Measurements from ENCODE around the gene DYRK4. TPM values are rescaled to one million over a fixed set of nuclear protein-coding genes. Genes with fewer than 3 reads are reported as not detected.
A peak's percentile ranks its signal among the peaks of the same experiment; 100 is the strongest.

Gene DYRK4
- total and polyA plus RNA-seq, 2 of the 8 experiments (the other 6 are each of a cell fraction or from before 2014, with no cell fraction given), result 10.5 to 11.4 TPM

DNA sequence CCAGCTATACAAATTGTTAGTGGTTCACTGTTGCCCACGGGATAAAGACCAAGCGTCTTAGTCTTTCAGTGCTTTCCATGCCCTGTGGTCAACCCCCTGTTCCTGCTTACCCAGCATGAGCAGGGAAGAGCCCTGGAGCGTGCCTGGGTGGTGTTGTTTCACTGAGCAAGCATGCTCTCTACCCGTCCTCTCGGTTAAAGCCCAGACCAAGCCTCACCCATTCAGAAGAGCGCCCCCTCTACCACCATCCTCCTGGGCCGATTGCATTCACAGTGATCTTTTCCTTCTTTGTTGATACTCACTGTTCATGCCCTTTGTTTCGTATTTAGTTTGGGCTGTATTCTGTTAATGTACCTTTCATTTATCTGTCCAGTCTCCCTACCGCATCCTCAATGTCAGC, 25.1 kb downstream of the DYRK4 start:
- Histone ChIP-seq H3K14ac (ENCODE audit: insufficient read length) (no peak overlapping the region), H2BK12ac (ENCODE audit: low read depth, low read length) (peak overlapping the region; percentile 18; the same call in 1 of the 2 replicates), H3K4me2 (ENCODE audit: insufficient read depth in 1 of 2, low read depth in 2 of 2, low read length in 2 of 2) (no peak overlapping the region; a peak in 1 of 4 replicates), H3K27me3 (replicated peaks in 1 of 4; ENCODE audit: control insufficient read depth in 3 of 4, extremely low read depth in 1 of 4, insufficient read depth in 3 of 4, low read length in 3 of 4) (no peaks in the 10 kb centered on the region; a peak in 1 of 7 replicates), H2BK120ac (replicated peaks; ENCODE audit: low read depth, low read length) (no peak overlapping the region), H3K79me1 (ENCODE audit: low read depth, low read length) (no peaks in the 10 kb centered on the region), H2BK20ac (ENCODE audit: low read length) (no peak overlapping the region), H3K27ac (ENCODE audit: low read depth, low read length) (no peak overlapping the region), H3K79me2 (ENCODE audit: control insufficient read depth in 1 of 2, insufficient read depth in 2 of 2, low read length in 2 of 2) (no peaks in the 10 kb centered on the region), H2BK5ac (ENCODE audit: low read depth, low read length) (no peak overlapping the region), H3K4me3 (ENCODE audit: extremely low read depth in 1 of 4, insufficient read depth in 2 of 4, low read depth in 3 of 4, low read length in 4 of 4) (no peak overlapping the region), H3K23ac (ENCODE audit: insufficient read length) (no peak overlapping the region), H4K91ac (replicated peaks; ENCODE audit: insufficient read length, low read length) (no peak overlapping the region), H2BK15ac (ENCODE audit: low read length) (no peak overlapping the region), H4K20me1 (replicated peaks in 1 of 2; ENCODE audit: control insufficient read depth in 1 of 2, insufficient read depth in 2 of 2, low read length in 2 of 2) (no peaks in the 10 kb centered on the region), H2AK5ac (ENCODE audit: low read depth, low read length) (no peak overlapping the region), H3K36me3 (ENCODE audit: control insufficient read depth in 2 of 4, insufficient read depth in 4 of 4, low read length in 3 of 4) (no peaks in the 10 kb centered on the region), H3K9ac (replicated peaks in 1 of 4; ENCODE audit: extremely low read depth in 1 of 4, low read depth in 3 of 4, low read length in 3 of 4) (0 out of 7 replicates have a peak overlapping the region, but pooled peaks of 1 of the 4 experiments have one; percentile 7), H4K5ac (ENCODE audit: insufficient read length, low read depth, low read length) (no peak overlapping the region), H3K18ac (ENCODE audit: extremely low read depth, low read length) (no peak overlapping the region), H3K9me3 (ENCODE audit: insufficient read depth in 2 of 2, low read depth in 1 of 2, low read length in 1 of 2) (no peaks in the 10 kb centered on the region), H3K23me2 (ENCODE audit: low read depth, low read length) (no peaks in the 10 kb centered on the region), H3K4ac (replicated peaks; ENCODE audit: insufficient read length, low read depth, low read length) (no peak overlapping the region), H3K56ac (replicated peaks; ENCODE audit: insufficient read length, low read depth, low read length) (no peak overlapping the region), H3K4me1 (replicated peaks in 1 of 4; ENCODE audit: control insufficient read depth in 3 of 4, insufficient read depth in 4 of 4, low read length in 3 of 4) (peaks cover 0 to 4% (median 1%) of the 10 kb centered on the region in 4 experiments; a peak in 3 of 7 replicates), H4K8ac (ENCODE audit: extremely low read depth, insufficient read depth, low read length) (no peak overlapping the region), H2AFZ (ENCODE audit: low read length) (peak overlapping the region; percentile 20)
- FAIRE-seq (peak; percentile 86), DNase-seq (ENCODE audit: low read depth in 1 of 2, low spot score in 2 of 2) (peak in 1 of 2 experiments; percentile 68)
- 44% methylated on average over 9 of the region's 9 CpGs; no CpG with 5 or more reads in 1 of the 2 experiments for WGBS, 2 experiments (ENCODE audit: extremely low coverage in 1 of 2, insufficient coverage in 1 of 2, insufficient read length in 1 of 2, insufficient replicate concordance in 2 of 2, low coverage in 1 of 2, low lambda C conversion rate in 2 of 2, missing lambda C conversion rate in 1 of 2)
- ChIA-PET CTCF (ENCODE audit: partially characterized antibody) (interaction anchor here (0.6 to 3.9 kb wide), 13 partner anchors 8 to 321 kb away, joined by 3 to 13 read pairs (median 3); no protein-coding TSS in a partner anchor), POLR2A (ENCODE audit: partially characterized antibody) (no interaction called here)
- TF ChIP-seq RAD21 (IDR thresholded peaks at IDR 0.05 in 1 of 2, conservative IDR thresholded peaks at IDR 0.05 in 1 of 2; ENCODE audit: low read depth in 2 of 2, low read length in 2 of 2) (peak; percentile 8 to 34; a peak in 2 of 4 replicates), GTF2F1 (IDR thresholded peaks at IDR 0.05; ENCODE audit: borderline replicate concordance, low read depth, low read length) (no peak), TBP (IDR thresholded peaks at IDR 0.05; ENCODE audit: low read depth, low read length) (0 out of 2 replicates have a peak, but pooled peaks have one; percentile 24), BRCA1 (IDR thresholded peaks at IDR 0.05; ENCODE audit: low read depth, low read length) (no peak), TCF12 (IDR thresholded peaks at IDR 0.05; ENCODE audit: low read depth, low read length) (no peak), ASH2L (IDR thresholded peaks at IDR 0.05; ENCODE audit: low read length) (no peak), YY1 (IDR thresholded peaks at IDR 0.05; ENCODE audit: low read depth, low read length) (no peak), MAX (IDR thresholded peaks at IDR 0.05) (peak; percentile 61; the same call in 1 of the 2 replicates)
- TF ChIP-seq, protein P1, sequence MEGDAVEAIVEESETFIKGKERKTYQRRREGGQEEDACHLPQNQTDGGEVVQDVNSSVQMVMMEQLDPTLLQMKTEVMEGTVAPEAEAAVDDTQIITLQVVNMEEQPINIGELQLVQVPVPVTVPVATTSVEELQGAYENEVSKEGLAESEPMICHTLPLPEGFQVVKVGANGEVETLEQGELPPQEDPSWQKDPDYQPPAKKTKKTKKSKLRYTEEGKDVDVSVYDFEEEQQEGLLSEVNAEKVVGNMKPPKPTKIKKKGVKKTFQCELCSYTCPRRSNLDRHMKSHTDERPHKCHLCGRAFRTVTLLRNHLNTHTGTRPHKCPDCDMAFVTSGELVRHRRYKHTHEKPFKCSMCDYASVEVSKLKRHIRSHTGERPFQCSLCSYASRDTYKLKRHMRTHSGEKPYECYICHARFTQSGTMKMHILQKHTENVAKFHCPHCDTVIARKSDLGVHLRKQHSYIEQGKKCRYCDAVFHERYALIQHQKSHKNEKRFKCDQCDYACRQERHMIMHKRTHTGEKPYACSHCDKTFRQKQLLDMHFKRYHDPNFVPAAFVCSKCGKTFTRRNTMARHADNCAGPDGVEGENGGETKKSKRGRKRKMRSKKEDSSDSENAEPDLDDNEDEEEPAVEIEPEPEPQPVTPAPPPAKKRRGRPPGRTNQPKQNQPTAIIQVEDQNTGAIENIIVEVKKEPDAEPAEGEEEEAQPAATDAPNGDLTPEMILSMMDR (IDR thresholded peaks at IDR 0.05; ENCODE audit: control extremely low read depth in 1 of 3, insufficient read depth in 1 of 3, low read depth in 1 of 3, low read length in 3 of 3), result peak; percentile 10 to 67 (median 53); a peak in 2 of 4 replicates

Measured in H1 (cell line).